Thyroid gland (tissue), 4 donors: ENCODE data around the gene IL4R.

Experiments
- POLR2A ChIP-seq, 2 donors: fragments of 450-650 bp; IDR thresholded peaks; one replicate each; pipeline ENCODE4 v1.6.1; 2017; ENCODE audit warnings: antibody characterized with exemption in 2 of 2, mild to moderate bottlenecking in 2 of 2, moderate library complexity in 1 of 2
- TF ChIP-seq, protein P1 (sequence below), 6 experiments: fragments of 200-600 bp in 3 of 6; fragments of 450-650 bp in 3 of 6; sonication (generic) in 3 of 6; IDR thresholded peaks; one replicate each; pipeline ENCODE4 v1.5.1; 2016 to 2019; ENCODE audit warnings: antibody characterized with exemption in 6 of 6, mild to moderate bottlenecking in 2 of 6, inconsistent platforms in 1 of 6, moderate library complexity in 1 of 6

DNA sequence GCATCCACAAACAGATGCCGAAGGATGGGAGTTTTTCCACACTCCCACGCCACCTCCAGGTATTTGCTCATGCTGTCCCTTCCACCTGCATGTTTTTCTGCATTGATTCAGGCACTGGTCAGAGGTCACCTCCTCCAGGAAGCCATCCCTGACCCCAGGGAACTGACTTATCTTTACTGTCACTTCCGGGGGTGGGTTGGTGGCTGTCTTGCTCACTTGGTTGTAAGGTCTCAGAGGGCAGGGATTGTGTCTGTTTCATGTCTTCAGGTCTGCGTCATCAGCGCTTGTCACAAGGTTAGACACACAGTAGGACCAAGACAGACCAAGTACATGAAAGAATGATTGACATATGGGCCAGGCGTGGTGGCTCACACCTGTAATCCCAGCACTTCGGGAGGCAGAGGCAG, 1.9 kb upstream of the IL4R start:
- TF ChIP-seq, protein P1, sequence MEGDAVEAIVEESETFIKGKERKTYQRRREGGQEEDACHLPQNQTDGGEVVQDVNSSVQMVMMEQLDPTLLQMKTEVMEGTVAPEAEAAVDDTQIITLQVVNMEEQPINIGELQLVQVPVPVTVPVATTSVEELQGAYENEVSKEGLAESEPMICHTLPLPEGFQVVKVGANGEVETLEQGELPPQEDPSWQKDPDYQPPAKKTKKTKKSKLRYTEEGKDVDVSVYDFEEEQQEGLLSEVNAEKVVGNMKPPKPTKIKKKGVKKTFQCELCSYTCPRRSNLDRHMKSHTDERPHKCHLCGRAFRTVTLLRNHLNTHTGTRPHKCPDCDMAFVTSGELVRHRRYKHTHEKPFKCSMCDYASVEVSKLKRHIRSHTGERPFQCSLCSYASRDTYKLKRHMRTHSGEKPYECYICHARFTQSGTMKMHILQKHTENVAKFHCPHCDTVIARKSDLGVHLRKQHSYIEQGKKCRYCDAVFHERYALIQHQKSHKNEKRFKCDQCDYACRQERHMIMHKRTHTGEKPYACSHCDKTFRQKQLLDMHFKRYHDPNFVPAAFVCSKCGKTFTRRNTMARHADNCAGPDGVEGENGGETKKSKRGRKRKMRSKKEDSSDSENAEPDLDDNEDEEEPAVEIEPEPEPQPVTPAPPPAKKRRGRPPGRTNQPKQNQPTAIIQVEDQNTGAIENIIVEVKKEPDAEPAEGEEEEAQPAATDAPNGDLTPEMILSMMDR (IDR thresholded peaks at IDR 0.05) = no peak
- no peak for TF ChIP-seq POLR2A (IDR thresholded peaks at IDR 0.05)
